B cell (primary cell): ENCODE data around the gene HS6ST2. TPM values are rescaled to one million over a fixed set of nuclear protein-coding genes. Genes with fewer than 3 reads are reported as not detected.

Experiments used
- ATAC-seq: fragments of 200-7000 bp; cut with Tn5 transposase; one replicate; pipeline ENCODE4 v1.10.0; 2021; ENCODE audit warnings: low read depth, mild to moderate bottlenecking, moderate number of reproducible peaks, moderate library complexity
- CTCF ChIA-PET: fragments of 350-600 bp; sonication (Branson Sonifier 250); formaldehyde crosslinking; loops from one replicate; lab custom pipeline; 2021; ENCODE audit warnings: antibody characterized with exemption, inconsistent platforms; lab: Charles Lee
- POLR2A ChIA-PET: fragments of 350-600 bp; sonication (Branson Sonifier 250); formaldehyde crosslinking; loops from one replicate; lab custom pipeline; 2021; ENCODE audit warnings: antibody characterized with exemption; lab: Charles Lee
- DNase-seq: peaks from one replicate; pipeline ENCODE4 v3.0.0; 2013
- H2AFZ ChIP-seq: 2 replicates; pipeline ENCODE4 v1.6.1; 2012; ENCODE audit warnings: mild to moderate bottlenecking, low read depth, low read length; ENCODE audit not compliant: insufficient read depth, poor library complexity, severe bottlenecking
- H3K27ac ChIP-seq, 2 donors: 1 replicate in 1 of 2; 2 replicates in 1 of 2; pipeline ENCODE4 v1.5.1; 2012 to 2013; ENCODE audit warnings: low read length in 2 of 2, mild to moderate bottlenecking in 2 of 2, moderate library complexity in 1 of 2
- H3K27me3 ChIP-seq, 4 experiments: fragments of 200-600 bp in 1 of 4; sonication (generic) in 1 of 4; replicated peaks in 1 of 4; 1 replicate in 2 of 4; 2 replicates in 2 of 4; pipeline versions ENCODE4 v1.6.1 to v1.7.0; 2013 to 2016; ENCODE audit warnings: low read length in 3 of 4, mild to moderate bottlenecking in 2 of 4, mixed read lengths in 1 of 4, moderate library complexity in 1 of 4; ENCODE audit not compliant: insufficient read depth in 4 of 4, control insufficient read depth in 3 of 4; ENCODE audit errors: control extremely low read depth in 1 of 4
- H3K36me3 ChIP-seq, 2 experiments: replicated peaks in 1 of 2; 1 replicate in 1 of 2; 2 replicates in 1 of 2; pipeline versions ENCODE4 v1.6.1 to v1.7.1; 2013; ENCODE audit warnings: low read length in 1 of 2; ENCODE audit not compliant: insufficient read depth in 2 of 2, control insufficient read depth in 1 of 2; ENCODE audit errors: control extremely low read depth in 1 of 2, extremely low read depth in 1 of 2
- H3K4me1 ChIP-seq, 2 donors: fragments of 200-600 bp in 1 of 2; sonication (generic) in 1 of 2; 1 replicate in 1 of 2; 2 replicates in 1 of 2; pipeline versions ENCODE4 v1.5.1 to v1.6.1; 2013 to 2017; ENCODE audit warnings: low read length in 2 of 2; ENCODE audit not compliant: control insufficient read depth in 2 of 2, insufficient read depth in 2 of 2
- H3K4me2 ChIP-seq: replicated peaks from 2 replicates; pipeline ENCODE3; 2012; ENCODE audit warnings: mild to moderate bottlenecking, low read depth, low read length; ENCODE audit not compliant: poor library complexity, severe bottlenecking
- H3K4me3 ChIP-seq, 5 experiments: fragments of 200-600 bp in 1 of 5; sonication (generic) in 1 of 5; 1 replicate in 3 of 5; 2 replicates in 2 of 5; pipeline versions ENCODE4 v1.5.1 to v1.7.0; 2011 to 2016; ENCODE audit warnings: low read length in 4 of 5, mild to moderate bottlenecking in 4 of 5, low read depth in 2 of 5, control low read depth in 1 of 5, moderate library complexity in 1 of 5; ENCODE audit not compliant: insufficient read depth in 1 of 5; ENCODE audit errors: control extremely low read depth in 1 of 5, extremely low read depth in 1 of 5
- H3K79me2 ChIP-seq: fragments of 200-600 bp; sonication (generic); one replicate; pipeline ENCODE4 v1.6.0; 2016; ENCODE audit warnings: low read length; ENCODE audit not compliant: control insufficient read depth, insufficient read depth
- H3K9ac ChIP-seq: fragments of 200-600 bp; sonication (generic); 2 replicates; pipeline ENCODE4 v1.6.1; 2017; ENCODE audit warnings: mild to moderate bottlenecking, low read length, moderate library complexity
- H3K9me3 ChIP-seq, 3 donors: one replicate each; pipeline versions ENCODE4 v1.6.1 to v1.7.1; 2013; ENCODE audit warnings: low read length in 2 of 3; ENCODE audit not compliant: control insufficient read depth in 2 of 3, insufficient read depth in 1 of 3; ENCODE audit errors: control extremely low read depth in 1 of 3
- H4K20me1 ChIP-seq: 2 replicates; pipeline ENCODE4 v1.6.0; 2012; ENCODE audit warnings: mild to moderate bottlenecking, low read length; ENCODE audit not compliant: insufficient read depth, control insufficient read depth, poor library complexity, severe bottlenecking
- H3K27ac Mint-ChIP-seq: one replicate; pipeline ENCODE4 v1.8.0; 2021; ENCODE audit warnings: mixed read lengths
- H3K27me3 Mint-ChIP-seq: one replicate; pipeline ENCODE4 v1.8.0; 2021; ENCODE audit warnings: mixed read lengths
- H3K4me1 Mint-ChIP-seq: one replicate; pipeline ENCODE4 v1.8.0; 2021; ENCODE audit warnings: mixed read lengths
- H3K4me3 Mint-ChIP-seq: one replicate; pipeline ENCODE4 v1.8.0; 2021; ENCODE audit warnings: mixed read lengths
- H3K9me3 Mint-ChIP-seq: one replicate; pipeline ENCODE4 v1.8.0; 2022; ENCODE audit warnings: mixed read lengths; ENCODE audit not compliant: insufficient read depth
- EZH2 ChIP-seq: IDR thresholded peaks from 2 replicates; pipeline ENCODE4 v1.6.1; 2012; ENCODE audit warnings: borderline replicate concordance, low read depth, mild to moderate bottlenecking, moderate library complexity, low read length; ENCODE audit not compliant: insufficient read depth, poor library complexity, severe bottlenecking
- WGBS: methylation state at CpG from one replicate; pipeline ENCODE4 v1.1.5; 2013; ENCODE audit warnings: missing lambda C conversion rate; ENCODE audit not compliant: insufficient coverage; 5-methylcytosine and 5-hydroxymethylcytosine counted together
- intact Hi-C: fragments of 100-400 bp; cut with micrococcal nuclease; formaldehyde crosslinking; loops from one replicate; pipeline ENCODE4 v1.10.0; 2022
- polyA plus RNA-seq: library from polyadenylated mRNA; depleted of rRNA; stranded (reverse); fragments of >200 nt; gene quantifications from 2 replicates; pipeline ENCODE4 v1.2.3, GENCODE V29; 2012
- total RNA-seq, 2 donors: library from RNA; stranded (reverse); fragments of 120-200 nt in 1 of 2; gene quantifications; 1 replicate in 1 of 2; 2 replicates in 1 of 2; pipeline versions ENCODE4 v1.2.3 to v1.2.4, GENCODE V29; 2013 to 2022
- TF ChIP-seq, protein P1 (sequence below): fragments of 200-600 bp; IDR thresholded peaks from one replicate; pipeline ENCODE4 v1.8.0; 2022; ENCODE audit warnings: antibody characterized with exemption, mild to moderate bottlenecking

The HS6ST2 gene
- total and polyA plus RNA-seq, 2 donors (not counting 1 experiment from before 2014, with no cell fraction given) = not detected

DNA sequence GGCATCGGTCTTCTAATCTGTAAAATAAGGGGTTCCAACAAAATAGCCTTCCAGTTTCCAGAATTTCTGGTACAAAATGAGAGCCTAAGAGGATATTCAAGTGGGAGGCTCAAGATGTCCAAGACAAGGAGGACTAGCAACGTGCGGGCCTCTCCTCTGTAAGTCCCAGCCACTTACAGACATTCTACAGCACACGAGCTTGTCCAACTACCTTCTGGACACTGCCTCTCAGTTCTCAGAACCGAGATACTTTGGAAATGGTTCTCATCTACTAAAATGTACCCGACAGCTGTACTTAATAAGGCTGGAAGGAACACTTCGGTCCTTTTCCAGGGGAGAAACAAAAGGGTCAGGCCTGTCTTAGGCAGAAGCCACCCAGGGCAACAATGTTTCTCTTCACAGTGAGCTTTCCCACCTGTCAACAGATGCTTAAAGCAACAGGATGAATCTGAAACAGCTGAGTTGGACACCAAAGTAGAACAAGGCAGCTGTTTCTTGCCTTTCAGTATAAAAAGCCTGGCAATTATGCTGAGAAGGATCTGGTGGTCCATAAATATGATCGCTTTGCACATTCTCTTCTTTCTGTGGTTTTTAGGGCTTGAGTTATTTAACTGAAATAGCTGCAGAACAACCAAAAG lies 127.0 kb downstream of the HS6ST2 start:
- no peaks in the 10 kb centered on the region for H3K4me1 Mint-ChIP-seq
- ChIA-PET CTCF (no interaction called here), POLR2A (no interaction called here)
- Histone ChIP-seq H3K4me2 (no peak overlapping the region), H3K4me1 (no peaks in the 10 kb centered on the region), H3K9ac (no peak overlapping the region), H3K27ac (no peak overlapping the region), H2AFZ (no peak overlapping the region), H3K79me2 (no peaks in the 10 kb centered on the region), H3K36me3 (no peaks in the 10 kb centered on the region), H3K9me3 (no peaks in the 10 kb centered on the region), H3K4me3 (no peak overlapping the region), H3K27me3 (no peaks in the 10 kb centered on the region), H4K20me1 (no peaks in the 10 kb centered on the region)
- ATAC-seq (no peak), DNase-seq (no peak)
- WGBS = 100% methylated on average over 1 of the region's 8 CpGs
- no peak for TF ChIP-seq EZH2
- TF ChIP-seq, protein P1, sequence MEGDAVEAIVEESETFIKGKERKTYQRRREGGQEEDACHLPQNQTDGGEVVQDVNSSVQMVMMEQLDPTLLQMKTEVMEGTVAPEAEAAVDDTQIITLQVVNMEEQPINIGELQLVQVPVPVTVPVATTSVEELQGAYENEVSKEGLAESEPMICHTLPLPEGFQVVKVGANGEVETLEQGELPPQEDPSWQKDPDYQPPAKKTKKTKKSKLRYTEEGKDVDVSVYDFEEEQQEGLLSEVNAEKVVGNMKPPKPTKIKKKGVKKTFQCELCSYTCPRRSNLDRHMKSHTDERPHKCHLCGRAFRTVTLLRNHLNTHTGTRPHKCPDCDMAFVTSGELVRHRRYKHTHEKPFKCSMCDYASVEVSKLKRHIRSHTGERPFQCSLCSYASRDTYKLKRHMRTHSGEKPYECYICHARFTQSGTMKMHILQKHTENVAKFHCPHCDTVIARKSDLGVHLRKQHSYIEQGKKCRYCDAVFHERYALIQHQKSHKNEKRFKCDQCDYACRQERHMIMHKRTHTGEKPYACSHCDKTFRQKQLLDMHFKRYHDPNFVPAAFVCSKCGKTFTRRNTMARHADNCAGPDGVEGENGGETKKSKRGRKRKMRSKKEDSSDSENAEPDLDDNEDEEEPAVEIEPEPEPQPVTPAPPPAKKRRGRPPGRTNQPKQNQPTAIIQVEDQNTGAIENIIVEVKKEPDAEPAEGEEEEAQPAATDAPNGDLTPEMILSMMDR = no peak
- intact Hi-C loops = no loop called here
- no peaks in the 10 kb centered on the region for H3K27me3 Mint-ChIP-seq
- H3K4me3 Mint-ChIP-seq = no peak overlapping the region
- H3K27ac Mint-ChIP-seq = no peak overlapping the region
- H3K9me3 Mint-ChIP-seq = no peaks in the 10 kb centered on the region

DNA sequence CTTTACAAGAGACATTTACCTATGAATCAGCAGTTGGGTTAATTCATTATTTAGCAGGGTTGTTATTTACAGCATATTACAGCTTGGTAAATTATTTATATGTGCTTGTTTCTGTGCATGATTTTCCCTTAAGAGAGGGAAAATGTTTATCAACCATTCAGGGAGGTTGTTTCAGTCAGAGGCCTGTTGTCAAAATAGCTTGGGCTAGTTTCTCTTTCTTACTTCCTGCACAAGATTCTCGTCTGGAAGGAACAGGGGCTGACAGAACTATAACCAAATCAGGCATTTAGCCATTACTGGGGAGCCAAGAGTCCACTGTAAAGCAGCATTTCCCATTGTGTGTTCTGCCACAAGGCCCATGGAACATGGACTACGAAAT lies 135.8 kb downstream of the HS6ST2 start:
- no peak for ATAC-seq
- no CpG with 5 or more reads among the region's 2 CpGs for WGBS
- Mint-ChIP-seq H3K27me3 (no peaks in the 10 kb centered on the region), H3K9me3 (no peaks in the 10 kb centered on the region), H3K4me3 (no peak overlapping the region), H3K4me1 (no peaks in the 10 kb centered on the region), H3K27ac (no peak overlapping the region)
- CTCF ChIA-PET = interaction anchor here (0.6 kb wide), 1 partner anchor 620 kb away, joined by 6 read pairs; no protein-coding TSS in a partner anchor
- no peak overlapping the region for H3K9ac ChIP-seq
- H3K4me2 ChIP-seq = no peak overlapping the region
- no peaks in the 10 kb centered on the region for H3K27me3 ChIP-seq
- H2AFZ ChIP-seq = no peak overlapping the region
- no peaks in the 10 kb centered on the region for H3K36me3 ChIP-seq
- H3K9me3 ChIP-seq = no peaks in the 10 kb centered on the region
- H3K79me2 ChIP-seq = no peaks in the 10 kb centered on the region
- TF ChIP-seq, protein P1 = no peak
- no peak for TF ChIP-seq EZH2
- POLR2A ChIA-PET = no interaction called here
- no peaks in the 10 kb centered on the region for H4K20me1 ChIP-seq
- no peaks in the 10 kb centered on the region for H3K4me1 ChIP-seq
- no peak overlapping the region for H3K4me3 ChIP-seq
- H3K27ac ChIP-seq = no peak overlapping the region
- no peak for DNase-seq
- intact Hi-C loops = no loop called here
